Motor neuron (in vitro differentiated cells): ENCODE measurements around the gene MCM7. TPM values are rescaled to one million over a fixed set of nuclear protein-coding genes. Genes with fewer than 3 reads are reported as not detected.

Source experiments
- ATAC-seq, 8 experiments: fragments of 200-7000 bp; cut with Tn5 transposase; replicated peaks in 6 of 8; 2 replicates each; pipeline ENCODE4 v1.8.0; 2021; ENCODE audit warnings: mild to moderate bottlenecking in 8 of 8, moderate library complexity in 8 of 8
- H3K27ac ChIP-seq, 2 donors: fragments of 250-450 bp; sonication (Bioruptor Pico); 2 replicates each; pipeline ENCODE4 v1.9.0; 2021; ENCODE audit warnings: antibody characterized with exemption in 2 of 2, mild to moderate bottlenecking in 2 of 2, moderate library complexity in 1 of 2
- H3K4me1 ChIP-seq, 2 donors: fragments of 250-450 bp; sonication (Bioruptor Pico); replicated peaks in 1 of 2; 2 replicates each; pipeline ENCODE4 v1.6.1; 2021; ENCODE audit warnings: antibody characterized with exemption in 2 of 2, mild to moderate bottlenecking in 2 of 2, moderate library complexity in 1 of 2
- H3K4me3 ChIP-seq, 5 donors: fragments of 250-450 bp; sonication (Bioruptor Pico); 2 replicates each; pipeline ENCODE4 v1.9.0; 2021; ENCODE audit warnings: antibody characterized with exemption in 5 of 5, mild to moderate bottlenecking in 5 of 5, moderate library complexity in 4 of 5
- WGBS, 10 experiments: fragments of 450-650 bp; shearing (Covaris generic); methylation state at CpG; one replicate each; pipeline ENCODE4 v1.0.0; 2022; 5-methylcytosine and 5-hydroxymethylcytosine counted together
- in situ Hi-C, 9 experiments: fragments of 400-800 bp; cut with MboI; loops; one replicate each; pipeline ENCODE4 v1.15.0; 2021; ENCODE audit warnings: low sequenced_read_pairs in 9 of 9, low pct_unique_long_range_greater_than_20kb in 2 of 9; ENCODE audit not compliant: unreplicated experiment in 9 of 9
- total RNA-seq, 8 experiments: library from RNA; unstranded; fragments of 300-600 nt; gene quantifications; 2 replicates each; pipeline versions ENCODE4 v1.2.3 to v1.2.4, GENCODE V29; 2022

MCM7 gene
- total RNA-seq, 8 experiments from 2014 or later, result 15.0 to 262 (median 73.9) TPM

- ATAC-seq, result peak in 2 of 8 experiments; percentile 12 to 19
- 3 to 28% (median 11%) methylated on average over 2 to 6 of the region's 7 CpGs; no CpG with 5 or more reads in 2 of the 10 experiments for WGBS, 10 experiments
- in situ Hi-C loops, result no loop called here
- Histone ChIP-seq H3K4me1 (peaks cover 10 to 12% of the 10 kb centered on the region in 2 donors), H3K4me3 (peak overlapping the region; percentile 59 to 94 (median 70)), H3K27ac (peak overlapping the region; percentile 78 to 93)
Observed at GRCh38 chr7:100089458-100090196, 11.6 kb downstream of the MCM7 start.

GRCh38 chr7:100088621-100089457, 12.4 kb downstream of the MCM7 start, which contains the start of gene COPS6:
COPS6 (plus strand) TSS chr7:100088969; CDS start chr7:100088991, 22 bp downstream.
- Histone ChIP-seq H3K4me1 (peaks cover 10 to 12% of the 10 kb centered on the region in 2 donors), H3K27ac (peak within 1 kb of the TSS; percentile 78 to 93), H3K4me3 (peak within 1 kb of the TSS; percentile 59 to 94 (median 70))
- WGBS, 10 experiments, result 0 to 20% (median 1%) methylated on average over 1 to 17 of the region's 68 CpGs; no CpG with 5 or more reads in 3 of the 10 experiments
- in situ Hi-C loops, result no loop called here
- ATAC-seq, result peak; percentile 15 to 88 (median 76)

- H3K4me3 ChIP-seq, result peak overlapping the region; percentile 59 to 94 (median 70)
- 33 to 100% (median 86%) methylated on average over 1 to 11 of the region's 11 CpGs; no CpG with 5 or more reads in 1 of the 10 experiments for WGBS, 10 experiments
- peaks cover 10 to 14% of the 10 kb centered on the region in 2 donors for H3K4me1 ChIP-seq
- in situ Hi-C loops, result no loop called here
- H3K27ac ChIP-seq, result peak overlapping the region; percentile 78 to 93
- ATAC-seq, result peak in 1 of 8 experiments; percentile 11
Observed at GRCh38 chr7:100088095-100088620, 13.0 kb downstream of the MCM7 start.

- peak in 3 of 8 experiments; percentile 2 to 18 (median 8) for ATAC-seq
Observed at GRCh38 chr7:100087055-100087750, 14.0 kb downstream of the MCM7 start.

GRCh38 chr7:100085515-100085914, 15.7 kb downstream of the MCM7 start:
- no peak overlapping the region for H3K27ac ChIP-seq
- in situ Hi-C loops, result no loop called here
- H3K4me3 ChIP-seq, result no peak overlapping the region
- WGBS, 10 experiments, result 56 to 100% (median 86%) methylated on average over 1 to 3 of the region's 3 CpGs; no CpG with 5 or more reads in 3 of the 10 experiments
- no peak for ATAC-seq
- peaks cover 10 to 18% of the 10 kb centered on the region in 2 donors for H3K4me1 ChIP-seq

More at GRCh38 chr7:100087055-100087750, 14.0 kb downstream of the MCM7 start:
- WGBS, 10 experiments, result 0 to 90% (median 76%) methylated on average over 1 to 5 of the region's 10 CpGs
- in situ Hi-C loops, result no loop called here
- peaks cover 10 to 18% of the 10 kb centered on the region in 2 donors for H3K4me1 ChIP-seq
- no peak overlapping the region for H3K27ac ChIP-seq
- H3K4me3 ChIP-seq, result no peak overlapping the region

GRCh38 chr7:100082978-100083377, 18.2 kb downstream of the MCM7 start:
- Histone ChIP-seq H3K27ac (peak overlapping the region; percentile 49 to 91), H3K4me3 (peak overlapping the region in 4 of 5 donors; percentile 81 to 95 (median 90)), H3K4me1 (peaks cover 8 to 14% of the 10 kb centered on the region in 2 donors)
- in situ Hi-C loops, result no loop called here
- ATAC-seq, result peak in 2 of 8 experiments; percentile 5 to 8
- 36 to 86% (median 61%) methylated on average over 3 to 4 of the region's 4 CpGs; no CpG with 5 or more reads in 2 of the 10 experiments for WGBS, 10 experiments

DNA sequence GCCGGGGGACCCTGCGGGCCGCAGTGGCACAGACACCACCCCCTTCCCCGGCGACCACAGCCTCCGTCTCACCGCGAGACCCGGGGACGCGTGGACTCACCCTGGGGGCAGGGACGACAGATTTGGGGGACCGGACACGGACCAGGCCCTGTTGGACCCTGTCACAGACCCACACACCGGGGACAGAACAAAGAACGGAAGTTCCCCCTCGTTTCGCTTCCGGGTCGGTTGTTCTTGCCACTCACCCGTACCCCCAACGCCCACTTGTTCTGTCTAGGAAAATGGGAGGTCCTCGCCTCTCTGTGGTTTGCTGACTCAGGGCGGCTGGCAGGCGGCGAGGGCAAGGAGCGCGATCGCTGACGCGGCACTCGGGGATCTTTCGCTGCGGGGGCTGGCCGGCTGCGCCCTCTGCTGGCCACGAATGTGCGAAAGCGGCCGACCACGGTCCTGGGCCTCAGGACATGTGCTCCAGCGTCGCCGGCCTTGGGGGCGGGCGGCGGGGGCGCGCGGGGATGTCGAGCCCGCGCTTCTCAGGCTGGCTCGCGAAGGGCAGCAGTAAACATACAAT, 19.6 kb downstream of the MCM7 start, which contains the start of gene ZNF3:
ZNF3 (minus strand) TSS at position 189 of the 568 bp plus-strand sequence. CDS start 4,366 bp downstream, outside the sequence.
- Histone ChIP-seq H3K4me1 (peaks cover 8 to 12% of the 10 kb centered on the region in 2 donors), H3K27ac (peak within 1 kb of the TSS; percentile 97 to 98), H3K4me3 (peak within 1 kb of the TSS; percentile 81 to 95 (median 92))
- ATAC-seq, result peak; percentile 58 to 84 (median 82)
- WGBS, 10 experiments, result 0% methylated on average over 4 to 15 of the region's 55 CpGs; no CpG with 5 or more reads in 8 of the 10 experiments
- in situ Hi-C loops, result no loop called here

DNA sequence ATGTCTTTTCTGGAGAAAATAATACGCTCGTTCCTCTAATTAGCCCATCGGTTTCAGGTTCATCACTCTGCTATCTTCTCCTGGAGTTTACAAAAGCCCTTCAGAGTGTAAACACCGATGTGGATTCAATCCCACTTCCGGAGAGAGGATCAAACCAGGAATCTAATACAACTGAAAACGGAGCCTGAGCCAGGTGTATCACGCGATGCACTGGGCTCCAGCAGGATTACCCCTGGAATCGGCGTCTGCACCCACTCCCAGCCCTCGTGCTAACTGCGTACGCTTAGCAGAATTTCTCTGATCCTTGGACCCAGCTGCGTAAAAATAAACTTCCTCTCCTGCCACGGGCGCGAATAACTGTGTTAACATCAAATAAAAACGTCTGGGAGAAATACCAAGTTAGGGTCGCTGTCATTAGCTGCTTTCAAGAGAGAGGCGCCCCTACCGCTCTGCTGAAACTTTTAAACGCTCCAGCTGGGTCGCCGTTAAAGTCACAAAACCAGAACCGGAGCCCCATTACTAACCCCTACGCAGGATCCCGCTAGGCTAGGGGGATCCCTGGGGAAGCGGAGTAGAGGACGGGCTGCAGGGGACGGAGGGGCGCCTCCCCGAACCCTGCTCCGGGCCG, 20.2 kb downstream of the MCM7 start:
- peak overlapping the region; percentile 81 to 95 (median 92) for H3K4me3 ChIP-seq
- ATAC-seq, result peak in 3 of 8 experiments; percentile 5 to 16 (median 11)
- H3K27ac ChIP-seq, result peak overlapping the region; percentile 97 to 98
- in situ Hi-C loops, result no loop called here
- WGBS, 10 experiments, result 0 to 13% (median 3%) methylated on average over 3 to 24 of the region's 34 CpGs; no CpG with 5 or more reads in 1 of the 10 experiments
- peaks cover 8 to 12% of the 10 kb centered on the region in 2 donors for H3K4me1 ChIP-seq

DNA sequence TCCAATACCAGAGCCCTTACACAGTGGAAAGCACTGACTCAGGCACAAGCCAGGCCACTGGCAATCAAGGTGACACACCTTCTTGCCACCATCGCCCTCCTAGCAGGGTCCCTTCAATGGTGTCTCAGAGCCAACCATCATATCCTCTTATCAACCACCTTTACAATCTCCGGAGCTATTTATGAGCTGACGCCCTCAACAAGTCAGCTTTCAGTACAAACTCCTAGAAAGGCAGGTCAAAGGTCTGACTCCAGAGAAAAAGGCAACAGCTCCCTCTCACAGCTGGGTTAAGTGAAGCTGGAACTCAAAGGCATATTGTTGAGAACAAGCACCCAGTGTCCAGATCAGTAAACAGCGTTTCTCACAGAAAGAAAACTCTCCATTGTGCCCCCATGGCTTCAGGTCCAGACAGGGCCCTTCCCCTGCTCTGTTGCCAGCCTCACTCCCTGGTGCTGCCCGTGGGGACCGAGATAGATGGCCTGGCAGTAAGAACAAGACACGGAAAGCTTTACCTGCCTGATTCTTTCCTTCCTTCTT, 22.1 kb downstream of the MCM7 start:
- 67 to 100% (median 94%) methylated on average over 1 to 6 of the region's 7 CpGs; no CpG with 5 or more reads in 1 of the 10 experiments for WGBS, 10 experiments
- in situ Hi-C loops, result no loop called here
- no peak for ATAC-seq
- peaks cover 8 to 12% of the 10 kb centered on the region in 2 donors for H3K4me1 ChIP-seq
- H3K4me3 ChIP-seq, result no peak overlapping the region
- H3K27ac ChIP-seq, result no peak overlapping the region

GRCh38 chr7:100077205-100077604, 24.0 kb downstream of the MCM7 start:
- WGBS, 10 experiments, result 80 to 100% (median 97%) methylated on average over 1 to 4 of the region's 4 CpGs; no CpG with 5 or more reads in 2 of the 10 experiments
- ATAC-seq, result no peak
- in situ Hi-C loops, result no loop called here

GRCh38 chr7:100075418-100075817, 25.8 kb downstream of the MCM7 start:
- H3K27ac ChIP-seq, result no peak overlapping the region
- ATAC-seq, result no peak
- 96 to 100% (median 100%) methylated on average over 1 to 6 of the region's 6 CpGs; no CpG with 5 or more reads in 2 of the 10 experiments for WGBS, 10 experiments
- peaks cover 5 to 6% of the 10 kb centered on the region in 2 donors for H3K4me1 ChIP-seq
- in situ Hi-C loops, result no loop called here
- H3K4me3 ChIP-seq, result no peak overlapping the region

More at GRCh38 chr7:100077205-100077604, 24.0 kb downstream of the MCM7 start:
- Histone ChIP-seq H3K4me3 (no peak overlapping the region), H3K4me1 (peaks cover 6 to 8% of the 10 kb centered on the region in 2 donors), H3K27ac (no peak overlapping the region)
